K562 (cell line): Measurements from ENCODE around the gene DGKZ. TPM values are rescaled to one million over a fixed set of nuclear protein-coding genes. Genes with fewer than 3 reads are reported as not detected.

ENCODE experiments used
- CXXC5 ChIP-seq: fragments of 250-450 bp; sonication (Bioruptor Pico); IDR thresholded peaks from 2 replicates; pipeline ENCODE4 v1.8.0; 2022; ENCODE audit warnings: inconsistent platforms, mild to moderate bottlenecking, moderate library complexity
- JUN ChIP-seq, 2 experiments: sonication (generic) in 1 of 2; formaldehyde crosslinking in 1 of 2; IDR thresholded peaks; 2 replicates each; pipeline versions ENCODE4 v1.6.1 to v1.8.0; 2012 to 2022; ENCODE audit warnings: borderline replicate concordance in 2 of 2, mild to moderate bottlenecking in 2 of 2, improper control_type of control experiment in 1 of 2, low read depth in 1 of 2, low read length in 1 of 2, missing genetic modification reagents in 1 of 2
- MAFK ChIP-seq: IDR thresholded peaks from 2 replicates; pipeline ENCODE4 v1.6.1; 2011; ENCODE audit warnings: low read length, improper control_type of control experiment
- MAZ ChIP-seq, 2 experiments: fragments of 450-650 bp in 1 of 2; sonication (generic) in 1 of 2; formaldehyde crosslinking; IDR thresholded peaks in 1 of 2; conservative IDR thresholded peaks in 1 of 2; 2 replicates each; pipeline versions ENCODE4 v1.4.0 to v1.5.0; 2020; ENCODE audit warnings: mild to moderate bottlenecking in 1 of 2, missing genetic modification reagents in 1 of 2
- NELFE ChIP-seq: IDR thresholded peaks from 2 replicates; pipeline ENCODE4 v1.6.1; 2011; ENCODE audit warnings: mild to moderate bottlenecking; ENCODE audit not compliant: insufficient read depth, insufficient read length
- NFATC3 ChIP-seq: fragments of 450-650 bp; IDR thresholded peaks from 2 replicates; pipeline ENCODE4 v1.6.1; 2017; ENCODE audit warnings: mild to moderate bottlenecking
- PHF8 ChIP-seq: fragments of 200-600 bp; sonication (generic); IDR thresholded peaks from 2 replicates; pipeline ENCODE4 v1.6.1; 2012; ENCODE audit warnings: mixed run types, mild to moderate bottlenecking, inconsistent platforms, low read length, moderate library complexity, borderline replicate concordance
- RBM14 ChIP-seq: fragments of 200-400 bp; formaldehyde crosslinking; IDR thresholded peaks from 2 replicates; pipeline ENCODE4 v1.6.1; 2018; ENCODE audit warnings: low read depth, mild to moderate bottlenecking, low read length, moderate library complexity, borderline replicate concordance; ENCODE audit not compliant: insufficient read depth
- SIRT6 ChIP-seq: IDR thresholded peaks from one replicate; pipeline ENCODE4 v1.6.1; 2012; ENCODE audit warnings: low read depth, mild to moderate bottlenecking, control low read depth, inconsistent platforms, low read length, moderate library complexity
- SRF ChIP-seq, 2 experiments: fragments of 250-450, 450-650 bp in 1 of 2; sonication (Bioruptor Pico) in 1 of 2; sonication (generic) in 1 of 2; formaldehyde crosslinking; IDR thresholded peaks; 2 replicates each; pipeline versions ENCODE4 v1.5.0 to v1.5.1; 2020 to 2022; ENCODE audit warnings: mild to moderate bottlenecking in 1 of 2, missing genetic modification reagents in 1 of 2
- ZNF347 ChIP-seq: fragments of 450-650 bp; formaldehyde crosslinking; IDR thresholded peaks from 2 replicates; pipeline ENCODE4 v1.4.0; 2020; ENCODE audit warnings: low read depth, mild to moderate bottlenecking, moderate library complexity
- ZNF384 ChIP-seq: IDR thresholded peaks from 2 replicates; pipeline ENCODE4 v1.6.1; 2012; ENCODE audit warnings: low read depth, low read length, improper control_type of control experiment
- polyA plus RNA-seq, 8 experiments: library from polyadenylated mRNA; depleted of rRNA in 4 of 8; stranded (reverse) in 5 of 8; unstranded in 3 of 8; fragments of >200 nt; fragmentation: Nextera tagmentation in 2 of 8; fragmentation: Illumina TruSeq in 1 of 8; extraction: Ambion mirVana in 2 of 8; extraction: Trizol in 1 of 8; gene quantifications; 2 replicates each; pipeline versions ENCODE4 v1.2.1 to v1.2.3, GENCODE V29; 2011 to 2014; ENCODE audit warnings: inconsistent platforms in 1 of 8, missing spikeins in 1 of 8
- total RNA-seq, 7 experiments: library from RNA; depleted of rRNA in 6 of 7; stranded (reverse); fragments of >200 nt in 6 of 7; fragmentation: Illumina TruSeq in 2 of 7; extraction: Trizol in 2 of 7; gene quantifications; 2 replicates each; pipeline versions ENCODE4 v1.2.1 to v1.2.3, GENCODE V29; 2011 to 2021; ENCODE audit warnings: low replicate concordance in 1 of 7
- TF ChIP-seq, protein P1 (sequence below): fragments of 250-450 bp; sonication (Bioruptor Pico); IDR thresholded peaks from 2 replicates; pipeline ENCODE4 v1.4.0; 2020; ENCODE audit warnings: mild to moderate bottlenecking, moderate library complexity
- TF ChIP-seq, protein P2 (sequence below): fragments of 450-650 bp; formaldehyde crosslinking; IDR thresholded peaks from 2 replicates; pipeline ENCODE4 v1.4.0; 2022; ENCODE audit warnings: missing genetic modification characterization
- TF ChIP-seq, protein P3 (sequence below): fragments of 450-650 bp; IDR thresholded peaks from 2 replicates; pipeline ENCODE4 v1.6.1; 2016; ENCODE audit warnings: low read depth

The DGKZ gene
- total and polyA plus RNA-seq, 9 of the 15 experiments (the other 6 are each of a cell fraction or from before 2014, with no cell fraction given): 0.51 to 100 (median 44.2) TPM

DNA sequence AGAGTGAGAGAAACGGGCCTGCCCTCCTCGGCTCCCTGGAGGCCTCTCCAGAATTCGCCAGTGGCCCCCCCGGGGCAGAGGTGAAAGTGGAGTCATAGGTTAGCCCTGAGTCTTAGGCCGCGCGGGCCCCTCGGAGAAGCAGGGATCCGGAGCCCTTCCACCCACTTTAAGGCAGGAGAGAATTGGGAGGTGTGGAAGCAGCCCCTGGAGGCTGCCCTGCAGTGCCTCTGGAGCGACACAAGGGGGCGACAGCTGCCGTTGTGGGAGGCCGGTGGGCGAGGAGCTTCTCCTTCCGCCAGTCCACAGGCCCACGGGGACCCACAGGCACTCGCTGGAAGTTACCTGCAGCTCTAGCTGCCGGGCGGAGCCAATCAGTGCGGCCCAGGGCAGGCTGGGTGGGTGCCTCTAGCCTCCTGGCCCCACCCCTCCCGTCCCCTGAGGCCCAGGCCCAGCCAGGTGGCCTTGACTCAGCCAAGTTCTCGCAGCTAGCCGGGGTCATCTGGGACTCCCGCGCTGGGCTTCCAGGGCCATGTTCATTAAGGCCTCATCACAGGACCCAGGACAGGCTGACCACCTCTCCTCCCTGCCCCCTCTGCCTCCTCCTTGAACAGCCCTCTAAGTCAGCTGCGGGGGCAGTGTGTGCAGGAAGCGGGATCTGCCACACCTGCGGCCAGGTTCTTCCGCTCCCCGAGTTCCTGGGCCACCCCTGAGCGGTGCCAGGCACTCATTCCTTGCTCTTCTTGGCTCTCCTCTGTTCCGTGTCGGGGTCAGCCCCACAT, 5.0 kb downstream of the DGKZ start (continued):
- no peak for TF ChIP-seq NFATC3
- TF ChIP-seq, protein P1, sequence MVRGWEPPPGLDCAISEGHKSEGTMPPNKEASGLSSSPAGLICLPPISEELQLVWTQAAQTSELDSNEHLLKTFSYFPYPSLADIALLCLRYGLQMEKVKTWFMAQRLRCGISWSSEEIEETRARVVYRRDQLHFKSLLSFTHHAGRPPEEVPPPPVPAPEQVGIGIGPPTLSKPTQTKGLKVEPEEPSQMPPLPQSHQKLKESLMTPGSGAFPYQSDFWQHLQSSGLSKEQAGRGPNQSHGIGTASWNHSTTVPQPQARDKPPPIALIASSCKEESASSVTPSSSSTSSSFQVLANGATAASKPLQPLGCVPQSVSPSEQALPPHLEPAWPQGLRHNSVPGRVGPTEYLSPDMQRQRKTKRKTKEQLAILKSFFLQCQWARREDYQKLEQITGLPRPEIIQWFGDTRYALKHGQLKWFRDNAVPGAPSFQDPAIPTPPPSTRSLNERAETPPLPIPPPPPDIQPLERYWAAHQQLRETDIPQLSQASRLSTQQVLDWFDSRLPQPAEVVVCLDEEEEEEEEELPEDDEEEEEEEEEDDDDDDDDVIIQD (CRISPR knock-in tag): no peak
- TF ChIP-seq PHF8: peak; percentile 52; the same call in 1 of the 2 replicates
- no peak for TF ChIP-seq JUN (IDR thresholded peaks at IDR 0.05; ENCODE audit: borderline replicate concordance, low read depth, low read length)
- 0 out of 2 replicates have a peak, but pooled peaks have one; percentile 79 for TF ChIP-seq JUN (CRISPR knock-in tag; IDR thresholded peaks at IDR 0.05; ENCODE audit: borderline replicate concordance)
- TF ChIP-seq RBM14: no peak
- 0 out of 2 replicates have a peak, but pooled peaks have one; percentile 23 for TF ChIP-seq ZNF384
- TF ChIP-seq, protein P2, sequence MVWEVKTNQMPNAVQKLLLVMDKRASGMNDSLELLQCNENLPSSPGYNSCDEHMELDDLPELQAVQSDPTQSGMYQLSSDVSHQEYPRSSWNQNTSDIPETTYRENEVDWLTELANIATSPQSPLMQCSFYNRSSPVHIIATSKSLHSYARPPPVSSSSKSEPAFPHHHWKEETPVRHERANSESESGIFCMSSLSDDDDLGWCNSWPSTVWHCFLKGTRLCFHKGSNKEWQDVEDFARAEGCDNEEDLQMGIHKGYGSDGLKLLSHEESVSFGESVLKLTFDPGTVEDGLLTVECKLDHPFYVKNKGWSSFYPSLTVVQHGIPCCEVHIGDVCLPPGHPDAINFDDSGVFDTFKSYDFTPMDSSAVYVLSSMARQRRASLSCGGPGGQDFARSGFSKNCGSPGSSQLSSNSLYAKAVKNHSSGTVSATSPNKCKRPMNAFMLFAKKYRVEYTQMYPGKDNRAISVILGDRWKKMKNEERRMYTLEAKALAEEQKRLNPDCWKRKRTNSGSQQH (CRISPR knock-in tag): no peak
- TF ChIP-seq, protein P3, sequence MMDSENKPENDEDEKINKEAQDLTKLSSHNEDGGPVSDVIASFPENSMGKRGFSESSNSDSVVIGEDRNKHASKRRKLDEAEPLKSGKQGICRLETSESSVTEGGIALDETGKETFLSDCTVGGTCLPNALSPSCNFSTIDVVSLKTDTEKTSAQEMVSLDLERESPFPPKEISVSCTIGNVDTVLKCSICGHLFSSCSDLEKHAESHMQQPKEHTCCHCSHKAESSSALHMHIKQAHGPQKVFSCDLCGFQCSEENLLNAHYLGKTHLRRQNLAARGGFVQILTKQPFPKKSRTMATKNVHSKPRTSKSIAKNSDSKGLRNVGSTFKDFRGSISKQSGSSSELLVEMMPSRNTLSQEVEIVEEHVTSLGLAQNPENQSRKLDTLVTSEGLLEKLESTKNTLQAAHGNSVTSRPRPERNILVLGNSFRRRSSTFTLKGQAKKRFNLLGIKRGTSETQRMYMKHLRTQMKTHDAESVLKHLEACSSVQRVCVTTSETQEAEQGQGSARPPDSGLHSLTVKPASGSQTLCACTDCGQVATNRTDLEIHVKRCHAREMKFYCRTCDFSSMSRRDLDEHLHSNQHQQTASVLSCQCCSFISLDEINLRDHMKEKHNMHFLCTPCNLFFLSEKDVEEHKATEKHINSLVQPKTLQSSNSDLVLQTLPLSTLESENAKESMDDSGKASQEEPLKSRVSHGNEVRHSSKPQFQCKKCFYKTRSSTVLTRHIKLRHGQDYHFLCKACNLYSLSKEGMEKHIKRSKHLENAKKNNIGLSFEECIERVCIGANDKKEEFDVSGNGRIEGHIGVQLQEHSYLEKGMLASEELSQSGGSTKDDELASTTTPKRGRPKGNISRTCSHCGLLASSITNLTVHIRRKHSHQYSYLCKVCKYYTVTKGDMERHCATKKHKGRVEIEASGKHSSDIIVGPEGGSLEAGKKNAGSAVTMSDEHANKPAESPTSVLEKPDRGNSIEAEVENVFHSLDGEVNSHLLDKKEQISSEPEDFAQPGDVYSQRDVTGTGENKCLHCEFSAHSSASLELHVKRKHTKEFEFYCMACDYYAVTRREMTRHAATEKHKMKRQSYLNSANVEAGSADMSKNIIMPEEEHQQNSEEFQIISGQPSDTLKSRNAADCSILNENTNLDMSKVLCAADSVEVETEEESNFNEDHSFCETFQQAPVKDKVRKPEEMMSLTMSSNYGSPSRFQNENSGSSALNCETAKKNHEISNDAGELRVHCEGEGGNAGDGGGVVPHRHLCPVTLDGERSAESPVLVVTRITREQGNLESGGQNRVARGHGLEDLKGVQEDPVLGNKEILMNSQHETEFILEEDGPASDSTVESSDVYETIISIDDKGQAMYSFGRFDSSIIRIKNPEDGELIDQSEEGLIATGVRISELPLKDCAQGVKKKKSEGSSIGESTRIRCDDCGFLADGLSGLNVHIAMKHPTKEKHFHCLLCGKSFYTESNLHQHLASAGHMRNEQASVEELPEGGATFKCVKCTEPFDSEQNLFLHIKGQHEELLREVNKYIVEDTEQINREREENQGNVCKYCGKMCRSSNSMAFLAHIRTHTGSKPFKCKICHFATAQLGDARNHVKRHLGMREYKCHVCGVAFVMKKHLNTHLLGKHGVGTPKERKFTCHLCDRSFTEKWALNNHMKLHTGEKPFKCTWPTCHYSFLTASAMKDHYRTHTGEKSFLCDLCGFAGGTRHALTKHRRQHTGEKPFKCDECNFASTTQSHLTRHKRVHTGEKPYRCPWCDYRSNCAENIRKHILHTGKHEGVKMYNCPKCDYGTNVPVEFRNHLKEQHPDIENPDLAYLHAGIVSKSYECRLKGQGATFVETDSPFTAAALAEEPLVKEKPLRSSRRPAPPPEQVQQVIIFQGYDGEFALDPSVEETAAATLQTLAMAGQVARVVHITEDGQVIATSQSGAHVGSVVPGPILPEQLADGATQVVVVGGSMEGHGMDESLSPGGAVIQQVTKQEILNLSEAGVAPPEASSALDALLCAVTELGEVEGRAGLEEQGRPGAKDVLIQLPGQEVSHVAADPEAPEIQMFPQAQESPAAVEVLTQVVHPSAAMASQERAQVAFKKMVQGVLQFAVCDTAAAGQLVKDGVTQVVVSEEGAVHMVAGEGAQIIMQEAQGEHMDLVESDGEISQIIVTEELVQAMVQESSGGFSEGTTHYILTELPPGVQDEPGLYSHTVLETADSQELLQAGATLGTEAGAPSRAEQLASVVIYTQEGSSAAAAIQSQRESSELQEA: no peak
- TF ChIP-seq CXXC5 (CRISPR knock-in tag): 0 out of 2 replicates have a peak, but pooled peaks have one; percentile 24
- TF ChIP-seq NELFE: no peak
- TF ChIP-seq MAFK: 0 out of 2 replicates have a peak, but pooled peaks have one; percentile 4
- no peak for TF ChIP-seq ZNF347 (CRISPR knock-in tag)
- no peak for TF ChIP-seq SRF (CRISPR knock-in tag; IDR thresholded peaks at IDR 0.05)
- TF ChIP-seq SIRT6: no peak
- TF ChIP-seq MAZ (CRISPR knock-in tag; conservative IDR thresholded peaks at IDR 0.05 in 1 of 2, IDR thresholded peaks at IDR 0.05 in 1 of 2): peak in 1 of 2 experiments; percentile 55; a peak in 2 of 4 replicates
